Measurements from ENCODE around the gene DAB2IP.

DNA sequence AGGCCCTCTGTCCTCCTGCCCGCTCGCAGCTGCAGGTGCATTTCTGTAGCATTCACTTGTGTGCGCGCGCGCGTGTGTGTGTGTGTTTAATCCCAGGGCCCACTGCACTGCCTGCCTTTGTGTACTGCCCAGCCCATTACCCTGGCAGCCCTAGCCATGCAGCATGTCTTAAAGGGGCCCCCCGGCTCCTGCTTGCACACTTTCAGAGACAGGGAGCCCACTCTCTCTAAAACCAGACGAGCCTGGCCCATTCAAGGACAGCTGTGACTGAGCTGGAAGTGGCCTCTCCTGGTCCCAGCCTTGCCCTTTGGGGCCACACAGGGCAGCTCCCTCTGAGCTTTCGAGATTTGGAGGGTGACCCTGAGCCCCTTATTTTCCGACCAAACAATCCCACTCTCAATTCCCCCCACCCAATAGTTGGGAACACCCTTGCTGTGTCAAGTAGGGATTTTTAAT lies 98.9 kb downstream of the DAB2IP start:
- TF ChIP-seq CTCF (IDR thresholded peaks at IDR 0.05; ENCODE audit: insufficient read depth, low read length, poor library complexity, severe bottlenecking) = no peak
- TF ChIP-seq EZH2phosphoT487 (conservative IDR thresholded peaks at IDR 0.05; ENCODE audit: low read length) = no peak
